ENCODE data around the gene ELSPBP1.

Gene ELSPBP1

GRCh38 chr19:48023518-48023917 is 29.1 kb downstream of the ELSPBP1 start:
- TF ChIP-seq CTCF (IDR thresholded peaks at IDR 0.05) = no peak
- Histone ChIP-seq H3K27ac (no peak overlapping the region), H3K79me2 (no peaks in the 10 kb centered on the region), H3K9ac (no peak overlapping the region), H3K27me3 (ENCODE audit: control insufficient read depth, insufficient read depth, low read length) (no peaks in the 10 kb centered on the region), H3K4me3 (ENCODE audit: low read depth, low read length) (no peak overlapping the region), H3K4me2 (ENCODE audit: low read length) (no peak overlapping the region), H3K4me1 (peaks cover 5% of the 10 kb centered on the region), H3K9me3 (ENCODE audit: control insufficient read depth, low read length) (no peaks in the 10 kb centered on the region), H3K36me3 (ENCODE audit: control insufficient read depth, insufficient read depth, low read length) (no peaks in the 10 kb centered on the region), H2AFZ (no peak overlapping the region)

GRCh38 chr19:48025480-48025879 is 31.0 kb downstream of the ELSPBP1 start:
- H3K27ac ChIP-seq = no peak overlapping the region

GRCh38 chr19:48029431-48029830 is 35.0 kb downstream of the ELSPBP1 start:
- Histone ChIP-seq H2AFZ (no peak overlapping the region), H3K4me2 (ENCODE audit: low read length) (no peak overlapping the region), H3K27ac (no peak overlapping the region), H3K27me3 (ENCODE audit: control insufficient read depth, insufficient read depth, low read length) (no peaks in the 10 kb centered on the region), H3K79me2 (no peaks in the 10 kb centered on the region), H3K9ac (no peak overlapping the region), H3K4me1 (no peaks in the 10 kb centered on the region), H3K9me3 (ENCODE audit: control insufficient read depth, low read length) (no peaks in the 10 kb centered on the region), H3K36me3 (ENCODE audit: control insufficient read depth, insufficient read depth, low read length) (no peaks in the 10 kb centered on the region), H3K4me3 (ENCODE audit: low read depth, low read length) (no peak overlapping the region)
- TF ChIP-seq CTCF (IDR thresholded peaks at IDR 0.05) = no peak

More at GRCh38 chr19:48025480-48025879, 31.0 kb downstream of the ELSPBP1 start:
- no peak overlapping the region for H2AFZ ChIP-seq
- no peak overlapping the region for H3K4me3 ChIP-seq (ENCODE audit: low read depth, low read length)
- H3K27me3 ChIP-seq (ENCODE audit: control insufficient read depth, insufficient read depth, low read length) = no peaks in the 10 kb centered on the region
- TF ChIP-seq CTCF (IDR thresholded peaks at IDR 0.05) = no peak
- H3K9me3 ChIP-seq (ENCODE audit: control insufficient read depth, low read length) = no peaks in the 10 kb centered on the region
- H3K4me2 ChIP-seq (ENCODE audit: low read length) = no peak overlapping the region
- H3K9ac ChIP-seq = no peak overlapping the region
- H3K36me3 ChIP-seq (ENCODE audit: control insufficient read depth, insufficient read depth, low read length) = no peaks in the 10 kb centered on the region
- H3K4me1 ChIP-seq = peaks cover 5% of the 10 kb centered on the region
- no peaks in the 10 kb centered on the region for H3K79me2 ChIP-seq

- Histone ChIP-seq H3K4me3 (ENCODE audit: low read depth, low read length) (no peak overlapping the region), H3K27me3 (ENCODE audit: control insufficient read depth, insufficient read depth, low read length) (no peaks in the 10 kb centered on the region)
Observed at GRCh38 chr19:48030073-48030472, 35.6 kb downstream of the ELSPBP1 start.

More at GRCh38 chr19:48030073-48030472, 35.6 kb downstream of the ELSPBP1 start:
- no peak overlapping the region for H3K9ac ChIP-seq
- no peak for TF ChIP-seq CTCF (IDR thresholded peaks at IDR 0.05)
- no peaks in the 10 kb centered on the region for H3K9me3 ChIP-seq (ENCODE audit: control insufficient read depth, low read length)
- H3K79me2 ChIP-seq = no peaks in the 10 kb centered on the region
- no peaks in the 10 kb centered on the region for H3K4me1 ChIP-seq
- no peaks in the 10 kb centered on the region for H3K36me3 ChIP-seq (ENCODE audit: control insufficient read depth, insufficient read depth, low read length)
- H3K4me2 ChIP-seq (ENCODE audit: low read length) = no peak overlapping the region
- H2AFZ ChIP-seq = no peak overlapping the region
- no peak overlapping the region for H3K27ac ChIP-seq
